ENCODE measurements around the gene LCN9.

DNA sequence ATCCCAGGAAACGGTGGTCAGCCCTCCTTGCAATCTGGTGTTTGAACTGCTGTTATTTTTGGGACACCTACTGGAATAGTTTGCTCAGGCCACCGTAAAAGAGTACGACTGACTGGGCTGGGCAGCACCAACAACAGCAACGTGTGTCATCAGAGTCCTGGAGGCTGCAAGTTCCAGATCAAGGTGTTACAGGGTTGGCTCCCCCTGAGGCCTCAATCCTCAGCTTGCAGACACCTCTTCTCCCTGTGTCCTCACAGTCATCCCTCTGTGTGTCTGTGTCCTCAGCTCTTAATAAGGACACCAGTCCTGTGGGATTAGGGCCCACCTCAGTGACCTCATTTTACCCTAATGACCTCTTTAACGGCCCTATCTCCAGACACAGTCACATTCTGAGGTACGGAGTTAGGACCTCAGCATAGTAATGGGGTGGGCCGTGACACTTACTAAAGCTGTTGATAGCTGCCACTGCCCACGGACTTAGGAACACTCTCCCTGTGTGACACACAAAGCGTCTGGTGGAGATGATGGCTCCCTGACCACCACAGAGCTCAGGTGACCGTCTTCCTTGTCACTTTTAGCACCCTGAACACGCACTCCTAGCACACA is 40.6 kb upstream of the LCN9 start:
- TF ChIP-seq RBBP5 (IDR thresholded peaks at IDR 0.05; ENCODE audit: borderline replicate concordance, insufficient read depth, low read length, poor library complexity, severe bottlenecking) (no peak), RAD21 (CRISPR knock-in tag; conservative IDR thresholded peaks at IDR 0.05 in 1 of 2, IDR thresholded peaks at IDR 0.05 in 1 of 2) (no peak), FOS (IDR thresholded peaks at IDR 0.05; ENCODE audit: extremely low read depth, insufficient read length) (no peak), MLX (CRISPR knock-in tag; conservative IDR thresholded peaks at IDR 0.05) (no peak), TCF3 (CRISPR knock-in tag; IDR thresholded peaks at IDR 0.05) (no peak), JUND (IDR thresholded peaks at IDR 0.05; ENCODE audit: borderline replicate concordance, low read depth, low read length) (no peak), JUND (tag; IDR thresholded peaks at IDR 0.05; ENCODE audit: borderline replicate concordance, low read depth, low read length) (no peak), ZNF507 (tag; conservative IDR thresholded peaks at IDR 0.05) (no peak), GABPB1 (CRISPR knock-in tag; IDR thresholded peaks at IDR 0.05) (no peak), RCOR1 (IDR thresholded peaks at IDR 0.05; ENCODE audit: borderline replicate concordance in 1 of 2, low read depth in 2 of 2, low read length in 2 of 2) (no peak)
- TF ChIP-seq, protein P1, sequence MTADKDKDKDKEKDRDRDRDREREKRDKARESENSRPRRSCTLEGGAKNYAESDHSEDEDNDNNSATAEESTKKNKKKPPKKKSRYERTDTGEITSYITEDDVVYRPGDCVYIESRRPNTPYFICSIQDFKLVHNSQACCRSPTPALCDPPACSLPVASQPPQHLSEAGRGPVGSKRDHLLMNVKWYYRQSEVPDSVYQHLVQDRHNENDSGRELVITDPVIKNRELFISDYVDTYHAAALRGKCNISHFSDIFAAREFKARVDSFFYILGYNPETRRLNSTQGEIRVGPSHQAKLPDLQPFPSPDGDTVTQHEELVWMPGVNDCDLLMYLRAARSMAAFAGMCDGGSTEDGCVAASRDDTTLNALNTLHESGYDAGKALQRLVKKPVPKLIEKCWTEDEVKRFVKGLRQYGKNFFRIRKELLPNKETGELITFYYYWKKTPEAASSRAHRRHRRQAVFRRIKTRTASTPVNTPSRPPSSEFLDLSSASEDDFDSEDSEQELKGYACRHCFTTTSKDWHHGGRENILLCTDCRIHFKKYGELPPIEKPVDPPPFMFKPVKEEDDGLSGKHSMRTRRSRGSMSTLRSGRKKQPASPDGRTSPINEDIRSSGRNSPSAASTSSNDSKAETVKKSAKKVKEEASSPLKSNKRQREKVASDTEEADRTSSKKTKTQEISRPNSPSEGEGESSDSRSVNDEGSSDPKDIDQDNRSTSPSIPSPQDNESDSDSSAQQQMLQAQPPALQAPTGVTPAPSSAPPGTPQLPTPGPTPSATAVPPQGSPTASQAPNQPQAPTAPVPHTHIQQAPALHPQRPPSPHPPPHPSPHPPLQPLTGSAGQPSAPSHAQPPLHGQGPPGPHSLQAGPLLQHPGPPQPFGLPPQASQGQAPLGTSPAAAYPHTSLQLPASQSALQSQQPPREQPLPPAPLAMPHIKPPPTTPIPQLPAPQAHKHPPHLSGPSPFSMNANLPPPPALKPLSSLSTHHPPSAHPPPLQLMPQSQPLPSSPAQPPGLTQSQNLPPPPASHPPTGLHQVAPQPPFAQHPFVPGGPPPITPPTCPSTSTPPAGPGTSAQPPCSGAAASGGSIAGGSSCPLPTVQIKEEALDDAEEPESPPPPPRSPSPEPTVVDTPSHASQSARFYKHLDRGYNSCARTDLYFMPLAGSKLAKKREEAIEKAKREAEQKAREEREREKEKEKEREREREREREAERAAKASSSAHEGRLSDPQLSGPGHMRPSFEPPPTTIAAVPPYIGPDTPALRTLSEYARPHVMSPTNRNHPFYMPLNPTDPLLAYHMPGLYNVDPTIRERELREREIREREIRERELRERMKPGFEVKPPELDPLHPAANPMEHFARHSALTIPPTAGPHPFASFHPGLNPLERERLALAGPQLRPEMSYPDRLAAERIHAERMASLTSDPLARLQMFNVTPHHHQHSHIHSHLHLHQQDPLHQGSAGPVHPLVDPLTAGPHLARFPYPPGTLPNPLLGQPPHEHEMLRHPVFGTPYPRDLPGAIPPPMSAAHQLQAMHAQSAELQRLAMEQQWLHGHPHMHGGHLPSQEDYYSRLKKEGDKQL (CRISPR knock-in tag; IDR thresholded peaks at IDR 0.05; ENCODE audit: borderline replicate concordance), result no peak

Measured in K562 (cell line).